OCI-LY7 (cell line): ENCODE data around the gene GLE1. TPM values are rescaled to one million over a fixed set of nuclear protein-coding genes. Genes with fewer than 3 reads are reported as not detected.

Experiments used
- BruUV-seq: library from RNA; stranded (reverse); fragments of 400-500 nt; replicated peaks from 2 replicates; lab custom pipeline; 2021; lab: Mats Ljungman, UMichigan
- CTCF ChIA-PET: fragments of 300-600 bp; sonication (Branson Sonifier 250); formaldehyde crosslinking; loops from one replicate; lab custom pipeline; 2022; ENCODE audit warnings: antibody characterized with exemption; ENCODE audit not compliant: unreplicated experiment; lab: Charles Lee
- POLR2A ChIA-PET: fragments of 300-600 bp; sonication (Branson Sonifier 250); formaldehyde crosslinking; loops from one replicate; lab custom pipeline; 2022; ENCODE audit warnings: antibody characterized with exemption; lab: Charles Lee
- DNase-seq: peaks from one replicate; pipeline ENCODE4 v3.0.0-alpha.2; 2015; ENCODE audit warnings: low spot score
- H2AFZ ChIP-seq: fragments of 200-600 bp; sonication (generic), shearing (Covaris generic); 2 replicates; pipeline ENCODE4 v1.6.1; 2014; ENCODE audit warnings: mild to moderate bottlenecking, antibody characterized with exemption, low read length, moderate library complexity
- H3K27ac ChIP-seq: fragments of 200-600 bp; sonication (generic); 2 replicates; pipeline ENCODE4 v1.5.1; 2014; ENCODE audit warnings: mixed run types, low read depth, mild to moderate bottlenecking, moderate library complexity, low read length, inconsistent platforms; ENCODE audit not compliant: poor library complexity, severe bottlenecking
- H3K36me3 ChIP-seq: fragments of 200-600 bp; sonication (generic); 2 replicates; pipeline ENCODE4 v1.6.1; 2014; ENCODE audit warnings: mild to moderate bottlenecking, antibody characterized with exemption, low read length, moderate library complexity, mixed read lengths; ENCODE audit not compliant: insufficient read depth
- H3K4me1 ChIP-seq: fragments of 200-600 bp; sonication (generic); 2 replicates; pipeline ENCODE4 v1.5.1; 2014; ENCODE audit warnings: mild to moderate bottlenecking, low read length; ENCODE audit not compliant: insufficient read depth, poor library complexity, severe bottlenecking
- H3K4me2 ChIP-seq: fragments of 200-600 bp; sonication (generic); 2 replicates; pipeline ENCODE4 v1.6.1; 2014; ENCODE audit warnings: mild to moderate bottlenecking, low read length
- H3K4me3 ChIP-seq: fragments of 200-600 bp; sonication (generic); 2 replicates; pipeline ENCODE4 v1.5.1; 2014; ENCODE audit warnings: mild to moderate bottlenecking, low read depth, low read length; ENCODE audit not compliant: poor library complexity, severe bottlenecking
- H3K79me2 ChIP-seq: fragments of 200-600 bp; sonication (generic); 2 replicates; pipeline ENCODE4 v1.6.1; 2016; ENCODE audit warnings: low read depth, mild to moderate bottlenecking, low read length, moderate library complexity, mixed read lengths; ENCODE audit not compliant: insufficient read depth
- H3K9me2 ChIP-seq: fragments of 200-600 bp; sonication (generic); 2 replicates; pipeline ENCODE4 v1.6.1; 2016; ENCODE audit warnings: mild to moderate bottlenecking, low read length, mixed read lengths; ENCODE audit not compliant: insufficient read depth
- H3K9me3 ChIP-seq: fragments of 200-600 bp; sonication (generic); 2 replicates; pipeline ENCODE4 v1.6.1; 2014; ENCODE audit warnings: mild to moderate bottlenecking, mixed run types, low read length, mixed read lengths
- H4K20me1 ChIP-seq: fragments of 200-600 bp; sonication (generic); 2 replicates; pipeline ENCODE4 v1.6.1; 2014; ENCODE audit warnings: mild to moderate bottlenecking, antibody characterized with exemption, low read length, moderate library complexity, mixed read lengths; ENCODE audit not compliant: insufficient read depth
- CTCF ChIP-seq: fragments of 200-600 bp; sonication (generic); conservative IDR thresholded peaks from 2 replicates; pipeline ENCODE4 v1.5.1; 2014; ENCODE audit warnings: mild to moderate bottlenecking, antibody characterized with exemption, low read length, moderate library complexity, mixed read lengths
- EZH2phosphoT487 ChIP-seq: fragments of 200-600 bp; sonication (generic); IDR thresholded peaks from 2 replicates; pipeline ENCODE4 v1.6.1; 2018; ENCODE audit warnings: low read depth, borderline replicate concordance, mild to moderate bottlenecking, mixed run types, antibody characterized with exemption, low read length, moderate library complexity, mixed read lengths
- intact Hi-C: fragments of 100-400 bp; cut with micrococcal nuclease; formaldehyde crosslinking; loops from one replicate; pipeline ENCODE4 v1.10.0; 2022; ENCODE audit not compliant: unreplicated experiment
- total RNA-seq, 2 experiments: library from RNA; depleted of rRNA in 1 of 2; stranded (reverse); fragments of >200 nt in 1 of 2; shearing (Covaris generic) in 1 of 2; gene quantifications; 2 replicates each; pipeline ENCODE4 v1.2.3, GENCODE V29; 2014 to 2022

GLE1 gene
- total RNA-seq, 2 experiments from 2014 or later: 30.8 to 45.2 TPM

GRCh38 chr9:128552153-128552743 is 47.7 kb downstream of the GLE1 start, which contains the start of gene SPTAN1:
TSS of gene SPTAN1 (plus strand) at chr9:128552587. CDS start at chr9:128566741, 14,154 bp downstream.
- no peaks in the 10 kb centered on the region for H3K9me2 ChIP-seq
- peaks cover 18% of the 10 kb centered on the region; the same call in 1 of the 2 replicates for H4K20me1 ChIP-seq
- ChIA-PET CTCF (interaction anchor here (1.0 kb wide), 1 partner anchor 95 kb away, joined by 3 read pairs; no protein-coding TSS in a partner anchor), POLR2A (interaction anchor here (0.6 to 1.9 kb wide), 6 partner anchors 8 to 319 kb away, joined by 3 to 10 read pairs (median 4); partner anchors contain the start of gene GLE1)
- intact Hi-C loops: loop anchor here (1.0 to 10.0 kb wide), 7 partner anchors 47 to 370 kb away; partner anchors contain the start of genes COQ4, ENDOG, PHYHD1 and SET
- H3K4me1 ChIP-seq: peaks cover 43% of the 10 kb centered on the region
- peak within 1 kb of the TSS; percentile 86 for H2AFZ ChIP-seq
- H3K36me3 ChIP-seq: peaks cover 6% of the 10 kb centered on the region; the same call in 1 of the 2 replicates
- TF ChIP-seq EZH2phosphoT487 (no peak), CTCF (no peak)
- peak within 1 kb of the TSS; percentile 40 for H3K27ac ChIP-seq
- H3K9me3 ChIP-seq: no peaks in the 10 kb centered on the region
- H3K79me2 ChIP-seq: peaks cover 45% of the 10 kb centered on the region
- peak; percentile 94 for DNase-seq
- BruUV-seq: no TSS peak
- peak within 1 kb of the TSS; percentile 86 for H3K4me2 ChIP-seq
- peak within 1 kb of the TSS; percentile 87 for H3K4me3 ChIP-seq

- Histone ChIP-seq H3K36me3 (peaks cover 7% of the 10 kb centered on the region; the same call in 1 of the 2 replicates), H3K4me1 (peaks cover 43% of the 10 kb centered on the region), H2AFZ (peak overlapping the region; percentile 34), H3K4me2 (peak overlapping the region; percentile 82), H3K9me3 (no peaks in the 10 kb centered on the region), H3K4me3 (peak overlapping the region; percentile 87), H4K20me1 (peaks cover 18% of the 10 kb centered on the region; the same call in 1 of the 2 replicates), H3K9me2 (no peaks in the 10 kb centered on the region), H3K27ac (peak overlapping the region; percentile 40), H3K79me2 (peaks cover 48% of the 10 kb centered on the region)
- intact Hi-C loops: loop anchor here (1.0 to 10.0 kb wide), 7 partner anchors 48 to 369 kb away; partner anchors contain the start of genes COQ4, ENDOG, PHYHD1 and SET
- TF ChIP-seq CTCF (no peak), EZH2phosphoT487 (no peak)
- POLR2A ChIA-PET: interaction anchor here (0.5 to 1.9 kb wide), 7 partner anchors 9 to 318 kb away, joined by 3 to 10 read pairs (median 3); partner anchors contain the start of gene GLE1
- CTCF ChIA-PET: interaction anchor here (0.6 kb wide), 1 partner anchor 725 kb away, joined by 3 read pairs; no protein-coding TSS in a partner anchor
- BruUV-seq: no TSS peak
- peak; percentile 68 for DNase-seq
Observed at GRCh38 chr9:128552744-128553440, 48.4 kb downstream of the GLE1 start.
